HL-60 (cell line): ENCODE measurements around the gene ZBTB2.

Source experiments
- TF ChIP-seq, protein P1 (sequence below): IDR thresholded peaks from one replicate; pipeline ENCODE4 v1.5.1; 2011; ENCODE audit warnings: low read length, control low read depth, inconsistent platforms; ENCODE audit not compliant: insufficient read depth
- TF ChIP-seq, protein P2 (sequence below): IDR thresholded peaks from 2 replicates; pipeline ENCODE4 v1.6.1; 2012; ENCODE audit warnings: low read depth; ENCODE audit not compliant: insufficient replicate concordance

DNA sequence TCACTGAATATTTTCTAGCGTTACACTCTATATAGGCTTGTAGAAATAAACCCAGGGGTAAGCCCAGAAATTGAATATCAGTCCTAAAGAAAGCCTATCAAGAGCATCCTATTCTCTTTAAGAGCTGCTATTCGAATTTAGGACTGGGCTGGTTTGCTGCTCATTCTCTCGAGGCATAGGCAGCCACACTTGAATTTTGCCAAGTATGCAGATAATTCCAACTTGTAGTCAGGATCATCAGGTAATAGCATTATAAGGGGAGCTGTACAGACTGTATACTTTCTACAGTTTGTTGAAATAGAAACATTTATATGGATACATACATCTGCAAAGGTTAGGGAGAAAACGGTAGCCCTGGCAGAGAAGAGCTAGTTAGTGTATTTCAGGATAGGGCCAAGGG is 2.1 kb upstream of the ZBTB2 start:
- TF ChIP-seq, protein P1, sequence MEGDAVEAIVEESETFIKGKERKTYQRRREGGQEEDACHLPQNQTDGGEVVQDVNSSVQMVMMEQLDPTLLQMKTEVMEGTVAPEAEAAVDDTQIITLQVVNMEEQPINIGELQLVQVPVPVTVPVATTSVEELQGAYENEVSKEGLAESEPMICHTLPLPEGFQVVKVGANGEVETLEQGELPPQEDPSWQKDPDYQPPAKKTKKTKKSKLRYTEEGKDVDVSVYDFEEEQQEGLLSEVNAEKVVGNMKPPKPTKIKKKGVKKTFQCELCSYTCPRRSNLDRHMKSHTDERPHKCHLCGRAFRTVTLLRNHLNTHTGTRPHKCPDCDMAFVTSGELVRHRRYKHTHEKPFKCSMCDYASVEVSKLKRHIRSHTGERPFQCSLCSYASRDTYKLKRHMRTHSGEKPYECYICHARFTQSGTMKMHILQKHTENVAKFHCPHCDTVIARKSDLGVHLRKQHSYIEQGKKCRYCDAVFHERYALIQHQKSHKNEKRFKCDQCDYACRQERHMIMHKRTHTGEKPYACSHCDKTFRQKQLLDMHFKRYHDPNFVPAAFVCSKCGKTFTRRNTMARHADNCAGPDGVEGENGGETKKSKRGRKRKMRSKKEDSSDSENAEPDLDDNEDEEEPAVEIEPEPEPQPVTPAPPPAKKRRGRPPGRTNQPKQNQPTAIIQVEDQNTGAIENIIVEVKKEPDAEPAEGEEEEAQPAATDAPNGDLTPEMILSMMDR, result no peak
- TF ChIP-seq, protein P2, sequence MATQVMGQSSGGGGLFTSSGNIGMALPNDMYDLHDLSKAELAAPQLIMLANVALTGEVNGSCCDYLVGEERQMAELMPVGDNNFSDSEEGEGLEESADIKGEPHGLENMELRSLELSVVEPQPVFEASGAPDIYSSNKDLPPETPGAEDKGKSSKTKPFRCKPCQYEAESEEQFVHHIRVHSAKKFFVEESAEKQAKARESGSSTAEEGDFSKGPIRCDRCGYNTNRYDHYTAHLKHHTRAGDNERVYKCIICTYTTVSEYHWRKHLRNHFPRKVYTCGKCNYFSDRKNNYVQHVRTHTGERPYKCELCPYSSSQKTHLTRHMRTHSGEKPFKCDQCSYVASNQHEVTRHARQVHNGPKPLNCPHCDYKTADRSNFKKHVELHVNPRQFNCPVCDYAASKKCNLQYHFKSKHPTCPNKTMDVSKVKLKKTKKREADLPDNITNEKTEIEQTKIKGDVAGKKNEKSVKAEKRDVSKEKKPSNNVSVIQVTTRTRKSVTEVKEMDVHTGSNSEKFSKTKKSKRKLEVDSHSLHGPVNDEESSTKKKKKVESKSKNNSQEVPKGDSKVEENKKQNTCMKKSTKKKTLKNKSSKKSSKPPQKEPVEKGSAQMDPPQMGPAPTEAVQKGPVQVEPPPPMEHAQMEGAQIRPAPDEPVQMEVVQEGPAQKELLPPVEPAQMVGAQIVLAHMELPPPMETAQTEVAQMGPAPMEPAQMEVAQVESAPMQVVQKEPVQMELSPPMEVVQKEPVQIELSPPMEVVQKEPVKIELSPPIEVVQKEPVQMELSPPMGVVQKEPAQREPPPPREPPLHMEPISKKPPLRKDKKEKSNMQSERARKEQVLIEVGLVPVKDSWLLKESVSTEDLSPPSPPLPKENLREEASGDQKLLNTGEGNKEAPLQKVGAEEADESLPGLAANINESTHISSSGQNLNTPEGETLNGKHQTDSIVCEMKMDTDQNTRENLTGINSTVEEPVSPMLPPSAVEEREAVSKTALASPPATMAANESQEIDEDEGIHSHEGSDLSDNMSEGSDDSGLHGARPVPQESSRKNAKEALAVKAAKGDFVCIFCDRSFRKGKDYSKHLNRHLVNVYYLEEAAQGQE, result no peak
